ENCODE results near the gene ATG7.
"Not testable (repeated sequence)": the region's sequence is repeated elsewhere in the genome, so short reads cannot be mapped to it uniquely, and the experiment has no call there.

The ATG7 gene

GRCh38 chr3:11434563-11435096 is 162.4 kb downstream of the ATG7 start:
- no peak for DNase-seq (ENCODE audit: low spot score)

GRCh38 chr3:11435440-11436165 is 163.4 kb downstream of the ATG7 start:
- no peak for DNase-seq (ENCODE audit: low spot score)

- no peak for DNase-seq (ENCODE audit: low spot score)
Observed at GRCh38 chr3:11436775-11437174, 164.6 kb downstream of the ATG7 start.

GRCh38 chr3:11437506-11437905 is 165.3 kb downstream of the ATG7 start:
- no peak for DNase-seq (ENCODE audit: low spot score)

GRCh38 chr3:11438646-11439045 is 166.4 kb downstream of the ATG7 start:
- no peak for DNase-seq (ENCODE audit: low spot score)

GRCh38 chr3:11441346-11441745 is 169.1 kb downstream of the ATG7 start:
- not testable (repeated sequence) for DNase-seq (ENCODE audit: low spot score)

GRCh38 chr3:11444404-11444803 is 172.2 kb downstream of the ATG7 start:
- DNase-seq (ENCODE audit: low spot score), result no peak

GRCh38 chr3:11445193-11445592 is 173.0 kb downstream of the ATG7 start:
- DNase-seq (ENCODE audit: low spot score), result not testable (repeated sequence)

GRCh38 chr3:11445883-11446282 is 173.7 kb downstream of the ATG7 start:
- no peak for DNase-seq (ENCODE audit: low spot score)

- DNase-seq (ENCODE audit: low spot score), result no peak
Observed at GRCh38 chr3:11447584-11448200, 175.5 kb downstream of the ATG7 start.

- DNase-seq (ENCODE audit: low spot score), result no peak
Observed at GRCh38 chr3:11450015-11450414, 177.8 kb downstream of the ATG7 start.

GRCh38 chr3:11452312-11452711 is 180.1 kb downstream of the ATG7 start:
- DNase-seq (ENCODE audit: low spot score), result no peak

- DNase-seq (ENCODE audit: low spot score), result peak; percentile 23
Observed at GRCh38 chr3:11452885-11453847, 181.0 kb downstream of the ATG7 start.

- no peak for DNase-seq (ENCODE audit: low spot score)
Observed at GRCh38 chr3:11455956-11456355, 183.8 kb downstream of the ATG7 start.

GRCh38 chr3:11457135-11457534 is 184.9 kb downstream of the ATG7 start:
- no peak for DNase-seq (ENCODE audit: low spot score)

- DNase-seq (ENCODE audit: low spot score), result no peak
Observed at GRCh38 chr3:11459186-11459824, 187.1 kb downstream of the ATG7 start.

GRCh38 chr3:11461226-11461625 is 189.0 kb downstream of the ATG7 start:
- no peak for DNase-seq (ENCODE audit: low spot score)

GRCh38 chr3:11462673-11463072 is 190.5 kb downstream of the ATG7 start:
- not testable (repeated sequence) for DNase-seq (ENCODE audit: low spot score)

- DNase-seq (ENCODE audit: low spot score), result no peak
Observed at GRCh38 chr3:11463591-11463990, 191.4 kb downstream of the ATG7 start.

GRCh38 chr3:11464356-11464755 is 192.2 kb downstream of the ATG7 start:
- no peak for DNase-seq (ENCODE audit: low spot score)

GRCh38 chr3:11465744-11466616 is 193.8 kb downstream of the ATG7 start:
- DNase-seq (ENCODE audit: low spot score), result no peak

Data from SW480 (cell line).